Stimulated activated naive CD4-positive, alpha-beta T cell treated with Interleukin-2 at 50 U/mL for 16 hours (primary cell): Measurements from ENCODE around the gene MPST.

Experiments
- DNase-seq: peaks from one replicate; lab custom pipeline; 2025; lab: John Stamatoyannopoulos, UW

Gene MPST

GRCh38 chr22:37000676-37001534, 18.6 kb upstream of the MPST start:
- no peak for DNase-seq

DNA sequence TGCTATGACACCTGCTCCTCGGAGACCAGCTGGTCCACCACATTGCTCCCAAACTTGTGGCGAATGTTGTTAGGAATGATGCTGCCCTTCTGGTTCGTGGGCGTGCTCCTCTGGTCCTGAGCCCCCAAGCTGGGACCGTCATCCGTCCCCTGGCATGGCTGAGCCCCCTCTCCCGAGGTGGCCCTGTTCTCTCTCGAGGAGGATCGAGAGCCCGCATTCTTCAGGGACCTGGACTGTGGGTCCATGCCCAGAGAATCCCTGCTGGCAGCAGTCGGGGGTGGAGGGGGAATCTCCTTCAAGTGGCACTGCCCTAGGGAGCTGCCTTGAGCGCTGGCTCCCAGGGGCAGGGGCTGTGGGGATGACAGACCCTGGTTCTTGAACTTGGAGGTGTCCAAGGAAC, 17.7 kb upstream of the MPST start:
- no peak for DNase-seq

DNA sequence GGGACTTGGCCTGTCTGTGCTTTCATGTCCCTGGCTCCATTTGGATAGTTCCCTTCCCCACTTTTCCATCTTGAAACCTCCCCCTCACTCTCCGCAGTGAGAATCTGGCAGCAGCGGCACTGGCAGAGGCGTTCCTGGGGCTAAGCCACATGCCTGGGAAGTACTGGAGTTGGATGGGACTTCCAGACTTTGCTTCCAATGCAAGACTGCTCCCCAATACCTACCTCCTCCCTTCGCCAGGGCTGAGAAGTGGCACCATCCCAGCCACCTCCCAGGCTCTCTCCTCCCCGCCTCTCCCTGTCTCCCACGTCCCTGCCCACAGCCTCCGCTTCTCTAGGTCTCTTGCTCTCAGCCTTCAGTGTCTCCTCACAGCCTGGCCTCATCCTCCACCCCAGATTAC, 16.9 kb upstream of the MPST start:
- no peak for DNase-seq

GRCh38 chr22:37007651-37008050, 11.9 kb upstream of the MPST start:
- no peak for DNase-seq

DNA sequence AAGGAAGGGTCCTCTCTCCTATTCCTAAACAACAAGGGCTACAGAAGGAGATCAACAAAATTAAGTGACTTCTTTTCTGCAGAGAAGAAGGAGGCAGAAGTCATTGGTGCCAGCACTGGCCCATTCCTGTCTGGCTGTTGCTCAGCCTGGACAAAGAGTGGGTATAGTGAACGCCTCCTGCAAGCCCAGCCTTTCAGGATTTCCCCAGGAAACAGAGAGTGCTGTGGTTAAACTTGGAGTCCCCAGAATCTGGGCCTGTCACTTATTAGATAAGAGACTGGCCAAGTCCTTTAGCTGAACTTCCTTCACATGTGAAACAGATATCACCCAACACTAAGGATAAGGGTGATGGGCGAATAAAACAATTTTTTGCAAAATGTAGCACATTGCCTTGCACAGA, 11.2 kb upstream of the MPST start:
- no peak for DNase-seq

DNA sequence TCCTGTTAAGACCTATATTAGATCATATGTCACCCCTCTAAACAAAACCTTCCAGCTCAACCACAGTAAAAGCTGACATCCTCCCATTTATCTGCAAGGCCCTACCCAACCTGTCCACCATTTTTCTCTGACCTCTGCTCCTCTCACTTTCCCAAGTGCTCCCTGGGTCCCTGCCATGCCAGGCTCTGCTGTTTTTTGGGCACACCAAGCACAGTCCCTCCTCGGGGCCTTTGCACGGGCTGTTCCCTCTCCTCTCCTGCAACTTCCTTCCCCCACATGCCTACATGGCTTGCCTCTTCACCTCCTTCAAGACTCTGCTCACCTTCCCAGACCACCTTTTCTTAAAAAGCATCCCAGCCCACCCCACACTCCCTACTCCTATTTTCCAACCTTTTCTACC, 10.1 kb upstream of the MPST start:
- no peak for DNase-seq

DNA sequence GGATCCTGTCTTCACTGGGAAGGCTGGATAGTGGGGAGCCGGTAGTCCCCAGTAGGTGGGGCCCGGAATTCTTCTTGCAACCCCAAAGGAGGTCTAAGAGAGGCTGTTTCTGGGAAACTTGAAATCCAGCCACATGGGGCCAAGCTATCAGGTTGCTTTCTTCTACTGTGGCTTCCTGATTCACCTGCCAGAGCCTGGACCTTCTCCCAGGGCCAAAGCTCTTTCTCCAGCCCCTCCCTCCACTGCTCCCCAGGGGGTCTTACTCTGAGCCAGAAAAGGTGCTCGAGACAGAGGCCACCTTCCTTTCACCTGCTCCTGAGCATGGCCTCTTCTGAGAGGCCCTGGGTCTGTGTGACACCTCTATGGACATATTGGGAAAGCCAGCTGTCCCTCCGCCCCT, 9.4 kb upstream of the MPST start:
- no peak for DNase-seq

DNA sequence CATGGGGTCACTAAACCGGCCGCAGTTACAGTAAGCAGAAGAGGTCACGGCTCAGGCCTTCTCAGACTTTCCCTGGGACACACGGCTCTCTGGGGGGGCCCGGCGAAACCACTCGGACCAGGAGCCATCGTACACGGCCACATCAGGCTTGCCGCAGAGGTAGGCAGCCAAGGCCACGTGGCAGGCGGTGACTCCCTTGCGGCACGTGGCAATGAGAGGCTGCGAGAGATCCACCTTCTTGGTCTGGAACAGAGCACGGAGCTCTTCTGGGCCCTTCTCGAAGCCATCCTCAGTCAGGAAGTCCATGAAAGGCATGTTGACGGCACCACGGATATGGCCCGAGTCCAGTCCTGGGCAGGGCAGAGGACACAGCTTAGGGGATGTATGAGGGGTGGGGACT, 8.6 kb upstream of the MPST start:
- no peak for DNase-seq

GRCh38 chr22:37011472-37011871, 8.1 kb upstream of the MPST start:
- DNase-seq: no peak

GRCh38 chr22:37012262-37012904, 7.2 kb upstream of the MPST start:
- no peak for DNase-seq

DNA sequence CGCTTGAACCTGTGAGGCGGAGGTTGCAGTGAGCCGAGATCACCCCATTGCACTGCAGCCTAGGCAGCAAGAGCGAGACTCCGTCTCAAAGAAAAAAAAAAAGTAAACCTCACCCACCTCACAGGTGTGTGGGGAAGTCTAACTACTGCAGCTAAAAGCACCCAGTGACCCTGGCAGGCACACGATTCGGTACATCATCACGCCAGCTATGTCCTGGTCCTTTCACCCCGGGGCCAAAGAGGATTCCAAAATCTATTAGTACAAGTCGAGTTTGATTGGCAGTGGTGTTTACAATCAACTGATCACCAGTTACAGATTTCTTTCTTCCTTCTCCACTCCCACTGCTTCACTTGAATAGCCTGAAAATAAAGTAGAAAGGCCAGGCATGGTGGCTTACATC, 6.6 kb upstream of the MPST start:
- no peak for DNase-seq

DNA sequence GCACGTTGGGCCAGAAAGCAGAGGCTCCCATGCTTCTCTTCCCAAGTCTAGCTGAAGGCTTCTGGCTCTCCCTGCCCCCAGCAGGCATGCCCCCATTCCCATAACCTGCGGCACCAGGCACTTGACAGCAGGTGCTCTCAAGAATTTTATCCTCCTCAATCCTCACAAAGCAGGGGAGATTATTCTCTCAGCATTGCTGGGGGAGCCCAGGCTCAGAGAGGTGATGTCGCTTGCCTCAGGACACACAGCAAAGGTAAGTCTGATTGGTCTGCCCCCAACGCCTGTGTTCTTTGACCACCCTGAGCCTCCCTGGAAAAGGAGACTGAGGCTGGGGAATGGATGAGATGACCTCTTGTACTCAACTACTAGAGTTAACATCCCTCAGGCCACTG, 5.1 kb upstream of the MPST start:
- no peak for DNase-seq

GRCh38 chr22:37014835-37015586, 4.5 kb upstream of the MPST start:
- no peak for DNase-seq

GRCh38 chr22:37015587-37015878, 4.0 kb upstream of the MPST start:
- no peak for DNase-seq

GRCh38 chr22:37016134-37016910, 3.2 kb upstream of the MPST start:
- DNase-seq: no peak

GRCh38 chr22:37017356-37017755, 2.2 kb upstream of the MPST start:
- no peak for DNase-seq

DNA sequence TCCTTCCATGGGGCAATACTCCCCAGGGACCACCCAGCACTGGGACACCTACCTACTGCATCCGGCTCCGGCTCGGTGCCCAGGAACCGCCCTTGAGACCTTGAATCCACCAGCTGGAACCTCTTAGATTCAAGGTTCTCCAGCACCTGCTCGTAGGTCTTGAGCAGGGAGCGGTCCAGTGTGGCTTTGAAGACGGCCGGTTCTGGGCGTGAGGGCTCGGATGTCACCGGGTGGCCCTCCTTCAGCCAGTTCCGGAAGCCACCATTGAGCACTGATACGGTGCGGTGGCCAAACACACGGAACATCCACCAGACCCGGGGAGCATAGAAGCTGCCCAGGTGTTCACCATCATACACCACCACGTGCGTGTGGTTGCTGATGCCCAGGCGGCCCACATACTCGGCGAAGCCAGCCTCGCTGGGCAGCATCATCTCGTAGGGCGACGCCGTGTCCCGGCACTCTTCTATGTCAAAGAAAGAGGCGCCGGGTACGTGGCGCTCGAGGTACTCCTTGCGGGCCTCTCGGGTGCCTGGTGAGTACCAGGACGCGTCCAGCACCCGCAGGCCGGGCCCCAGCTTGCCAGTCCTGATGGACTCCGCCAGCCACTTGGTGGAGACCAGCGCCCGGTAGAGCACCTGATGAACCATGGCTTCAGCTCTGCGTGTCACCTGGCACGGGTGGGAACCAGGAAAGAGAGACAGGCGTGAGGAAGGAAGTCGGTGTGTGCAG, 1.3 kb upstream of the MPST start:
- DNase-seq: no peak

DNA sequence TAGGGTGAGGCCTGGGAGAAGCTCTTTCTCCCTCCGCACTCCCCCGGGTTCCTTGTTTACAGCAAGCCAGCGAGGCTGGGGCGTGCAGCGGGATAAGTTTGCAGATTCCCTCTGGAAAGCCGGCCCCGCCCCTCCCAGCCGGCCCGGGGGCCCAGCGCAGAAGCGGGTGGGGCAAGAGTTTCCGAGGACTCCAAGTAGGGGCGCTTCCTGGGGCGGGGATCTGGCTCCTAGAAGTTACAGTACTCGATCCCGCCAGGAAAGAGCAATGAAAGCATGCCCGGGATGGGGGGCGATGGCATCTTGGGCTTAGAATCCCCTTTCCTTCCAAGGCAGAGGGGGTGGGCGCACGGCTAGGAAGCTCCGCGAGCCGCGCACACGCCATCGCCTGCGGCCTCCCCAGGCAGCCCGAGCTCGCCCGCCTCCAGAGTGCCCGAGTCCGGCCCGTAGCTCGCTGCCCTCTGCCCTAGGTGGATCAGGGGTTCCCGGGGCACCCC, 680 bp upstream of the MPST start:
- no peak for DNase-seq

- no peak for DNase-seq
Observed at GRCh38 chr22:37020192-37020479, 594 bp downstream of the MPST start.

DNA sequence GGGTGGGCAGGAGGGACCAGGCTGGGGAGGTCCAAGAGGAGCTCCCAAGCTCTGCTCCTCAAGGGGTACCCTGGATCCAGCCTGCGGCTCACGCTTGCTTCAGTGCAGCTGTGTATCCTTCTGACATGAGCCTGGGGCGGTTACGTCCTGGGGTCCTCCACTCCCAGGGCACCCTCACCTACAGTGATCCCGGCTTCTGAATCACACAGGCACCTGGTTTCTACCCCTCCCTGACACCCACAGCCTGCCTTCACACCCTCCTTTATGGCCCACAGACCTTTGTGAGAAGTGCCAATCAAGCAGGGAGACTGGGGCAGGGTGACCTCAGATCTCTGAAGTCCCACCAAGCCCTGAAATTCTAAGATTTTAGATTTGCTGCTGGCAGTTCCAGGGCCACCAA, 1.5 kb downstream of the MPST start:
- no peak for DNase-seq

- DNase-seq: peak; percentile 37
Observed at GRCh38 chr22:37021710-37022482, 2.4 kb downstream of the MPST start.
